Retinal pigment epithelial cell (primary cell): ENCODE results near the gene LYRM1.

ENCODE experiments used
- DNase-seq: peaks from one replicate; pipeline ENCODE4 v3.0.0-alpha.2; 2010; ENCODE audit warnings: low read depth
- H3K4me3 ChIP-seq: 2 replicates; pipeline ENCODE4 v1.5.1; 2011; ENCODE audit warnings: mild to moderate bottlenecking, low read length, control low read depth, moderate library complexity
- CTCF ChIP-seq: conservative IDR thresholded peaks from 2 replicates; pipeline ENCODE4 v1.5.1; 2011; ENCODE audit warnings: low read depth, low read length, control low read depth, inconsistent platforms

The LYRM1 gene

DNA sequence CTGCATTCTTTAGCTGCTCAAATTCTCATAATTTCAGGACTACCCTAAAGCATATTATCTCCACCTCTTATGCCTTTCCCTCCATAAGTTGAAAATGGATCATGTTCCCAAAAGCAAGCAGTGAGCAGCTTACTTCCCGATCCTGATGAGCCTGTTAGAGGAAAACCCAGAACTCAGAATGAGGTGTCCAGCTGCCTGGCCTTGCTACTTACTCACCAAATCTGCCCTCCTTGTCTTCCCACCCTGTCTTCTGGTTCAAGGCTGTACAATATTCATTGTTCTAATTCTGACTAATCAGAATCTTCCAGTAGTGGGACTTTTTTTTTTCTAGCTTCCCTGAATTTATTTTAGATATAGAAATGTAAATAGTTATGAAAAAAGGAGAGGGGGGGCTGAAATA is 10.8 kb downstream of the LYRM1 start:
- DNase-seq, result no peak
- H3K4me3 ChIP-seq, result no peak overlapping the region
- no peak for TF ChIP-seq CTCF

DNA sequence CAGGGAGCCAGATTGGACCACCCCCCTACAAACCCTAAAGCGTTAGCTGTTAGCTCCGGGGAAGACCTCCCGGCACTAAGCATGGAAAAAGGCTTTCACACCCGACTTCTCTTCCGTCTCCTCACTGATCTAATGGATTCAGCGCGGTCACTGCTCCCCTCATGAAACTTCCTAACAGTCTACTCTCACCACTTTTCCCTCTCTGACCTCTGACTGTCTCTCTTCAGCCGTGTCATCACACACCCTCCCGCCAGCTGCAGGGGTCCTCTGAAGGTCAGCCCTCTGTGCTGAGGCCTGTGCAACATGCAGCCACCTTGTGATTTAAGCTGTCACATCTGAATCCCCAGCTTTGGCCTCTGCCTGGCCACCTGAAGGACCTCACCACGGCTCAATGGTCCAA is 15.7 kb downstream of the LYRM1 start:
- TF ChIP-seq CTCF, result no peak
- H3K4me3 ChIP-seq, result no peak overlapping the region
- DNase-seq, result no peak

GRCh38 chr16:20916942-20917341 is 16.4 kb downstream of the LYRM1 start:
- no peak for DNase-seq
- no peak overlapping the region for H3K4me3 ChIP-seq
- TF ChIP-seq CTCF, result no peak

DNA sequence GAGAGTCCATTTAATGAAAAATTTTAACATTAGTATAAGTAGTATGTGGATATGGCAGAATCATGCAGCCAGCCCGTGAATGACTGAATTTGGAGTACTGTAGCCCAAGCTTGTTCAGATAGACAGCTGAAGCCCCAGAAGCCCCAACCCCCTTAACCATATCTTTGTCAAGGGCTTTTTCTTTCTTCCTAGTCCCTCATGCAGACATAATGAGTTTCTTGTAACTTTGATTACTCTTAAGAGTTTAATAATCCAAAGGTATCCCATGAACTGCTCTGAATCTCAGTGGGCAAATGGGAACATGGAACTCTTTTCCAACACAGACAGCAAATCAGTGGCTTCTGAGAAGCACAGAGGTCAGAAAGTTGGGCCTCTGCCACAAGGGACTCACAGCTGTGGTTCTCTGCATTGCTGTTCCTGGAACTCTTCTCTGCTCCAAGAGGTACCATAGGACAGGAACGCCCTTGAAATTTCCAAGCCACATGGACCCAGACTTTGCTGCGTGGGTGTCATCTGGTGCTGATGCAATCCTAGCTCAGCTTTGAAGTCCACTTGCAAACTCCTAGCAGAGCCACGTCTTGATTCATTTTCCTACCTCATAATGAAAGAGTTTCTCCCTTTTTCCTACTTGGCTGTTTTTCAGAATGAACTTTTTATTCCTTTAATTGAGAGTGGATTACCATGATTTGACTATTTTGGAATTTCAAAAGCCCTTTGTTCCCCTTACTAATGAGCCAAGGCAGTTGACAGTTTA is 18.1 kb downstream of the LYRM1 start:
- TF ChIP-seq CTCF, result no peak
- DNase-seq, result no peak
- no peak overlapping the region for H3K4me3 ChIP-seq

DNA sequence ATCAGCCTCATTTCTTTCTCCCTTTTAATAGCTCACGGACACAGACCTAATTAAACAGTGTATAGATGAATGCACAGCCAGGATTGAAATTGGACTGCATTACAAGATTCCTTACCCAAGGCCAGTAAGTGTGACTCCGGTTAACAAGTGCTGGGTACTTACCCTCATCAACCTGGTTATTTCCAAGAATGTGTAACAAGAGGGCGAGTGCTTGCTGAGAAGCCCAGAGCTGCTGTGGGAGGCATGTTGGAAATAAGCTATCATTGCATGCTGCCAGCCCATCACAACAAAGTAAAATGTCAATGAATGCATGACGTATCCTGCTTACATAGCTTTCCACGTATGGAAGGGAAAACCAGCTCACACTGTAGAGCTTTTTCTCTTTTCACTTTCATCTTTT is 19.5 kb downstream of the LYRM1 start:
- no peak overlapping the region for H3K4me3 ChIP-seq
- no peak for TF ChIP-seq CTCF
- DNase-seq, result no peak

- TF ChIP-seq CTCF, result no peak
- no peak overlapping the region for H3K4me3 ChIP-seq
- DNase-seq, result no peak
These were observed 20.2 kb downstream of the LYRM1 start for GRCh38 chr16:20920799-20921198.

GRCh38 chr16:20923876-20924275 is 23.3 kb downstream of the LYRM1 start:
- TF ChIP-seq CTCF, result no peak
- H3K4me3 ChIP-seq, result no peak overlapping the region
- DNase-seq, result no peak
